ENCODE data around the gene TCEA3.

GRCh38 chr1:23417570-23417969 is 7.0 kb downstream of the TCEA3 start:
- TF ChIP-seq CTCF (IDR thresholded peaks at IDR 0.05) (no peak), POLR2A (IDR thresholded peaks at IDR 0.05) (no peak)

Measured in body of pancreas (tissue), 4 donors.